Neural progenitor cell (in vitro differentiated cells): ENCODE measurements around the gene TMEM94.

Source experiments
- EZH2 ChIP-seq: fragments of 200-600 bp; sonication (generic); IDR thresholded peaks from 2 replicates; pipeline ENCODE4 v1.6.1; 2017; ENCODE audit warnings: antibody characterized with exemption, mild to moderate bottlenecking, moderate library complexity
- EZH2phosphoT487 ChIP-seq: fragments of 200-600 bp; sonication (generic); IDR thresholded peaks from 2 replicates; pipeline ENCODE4 v1.6.1; 2017; ENCODE audit warnings: antibody characterized with exemption
- TF ChIP-seq, protein P1 (sequence below): fragments of 200-600 bp; sonication (generic); IDR thresholded peaks from 2 replicates; pipeline ENCODE4 v1.5.1; 2017; ENCODE audit warnings: antibody characterized with exemption, mild to moderate bottlenecking

DNA sequence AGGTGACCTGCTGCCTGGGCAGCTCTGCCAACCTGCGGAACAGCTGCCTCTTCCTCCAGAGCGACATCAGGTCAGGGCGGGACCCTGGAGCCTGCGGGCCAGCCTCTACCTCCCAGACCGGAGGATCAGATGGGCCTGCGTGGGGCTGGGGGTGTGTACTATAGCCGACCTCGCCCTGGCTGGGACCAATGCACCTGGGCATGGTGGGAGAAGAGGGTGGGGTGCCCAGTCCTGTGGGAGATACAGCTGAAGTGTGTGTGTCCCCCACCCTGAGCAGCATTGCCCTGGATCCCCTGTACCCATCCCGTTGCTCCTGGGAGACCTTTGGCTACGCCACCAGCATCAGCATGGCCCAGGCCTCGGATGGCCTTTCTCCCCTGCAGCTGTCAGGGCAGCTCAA is 39.6 kb downstream of the TMEM94 start:
- no peak for TF ChIP-seq EZH2
- TF ChIP-seq, protein P1, sequence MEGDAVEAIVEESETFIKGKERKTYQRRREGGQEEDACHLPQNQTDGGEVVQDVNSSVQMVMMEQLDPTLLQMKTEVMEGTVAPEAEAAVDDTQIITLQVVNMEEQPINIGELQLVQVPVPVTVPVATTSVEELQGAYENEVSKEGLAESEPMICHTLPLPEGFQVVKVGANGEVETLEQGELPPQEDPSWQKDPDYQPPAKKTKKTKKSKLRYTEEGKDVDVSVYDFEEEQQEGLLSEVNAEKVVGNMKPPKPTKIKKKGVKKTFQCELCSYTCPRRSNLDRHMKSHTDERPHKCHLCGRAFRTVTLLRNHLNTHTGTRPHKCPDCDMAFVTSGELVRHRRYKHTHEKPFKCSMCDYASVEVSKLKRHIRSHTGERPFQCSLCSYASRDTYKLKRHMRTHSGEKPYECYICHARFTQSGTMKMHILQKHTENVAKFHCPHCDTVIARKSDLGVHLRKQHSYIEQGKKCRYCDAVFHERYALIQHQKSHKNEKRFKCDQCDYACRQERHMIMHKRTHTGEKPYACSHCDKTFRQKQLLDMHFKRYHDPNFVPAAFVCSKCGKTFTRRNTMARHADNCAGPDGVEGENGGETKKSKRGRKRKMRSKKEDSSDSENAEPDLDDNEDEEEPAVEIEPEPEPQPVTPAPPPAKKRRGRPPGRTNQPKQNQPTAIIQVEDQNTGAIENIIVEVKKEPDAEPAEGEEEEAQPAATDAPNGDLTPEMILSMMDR = no peak
- TF ChIP-seq EZH2phosphoT487 = no peak
